Keratinocyte (primary cell): ENCODE data around the gene NOL7. TPM values are rescaled to one million over a fixed set of nuclear protein-coding genes. Genes with fewer than 3 reads are reported as not detected.

Experiments
- DNase-seq: peaks from one replicate; pipeline ENCODE4 v3.0.0-alpha.2; 2011; ENCODE audit warnings: low read depth, missing footprints, low spot score
- FAIRE-seq: peaks from 2 replicates; lab custom pipeline; 2011; peaks lifted over from hg19 to GRCh38; lab: Jason Lieb, UNC
- H2AFZ ChIP-seq: 2 replicates; pipeline ENCODE4 v1.6.0; 2012; ENCODE audit warnings: low read length, control low read depth, inconsistent platforms; ENCODE audit not compliant: control insufficient read depth
- H3K27ac ChIP-seq: 2 replicates; pipeline ENCODE4 v1.5.1; 2011; ENCODE audit warnings: low read length; ENCODE audit not compliant: control insufficient read depth, insufficient read depth
- H3K27me3 ChIP-seq: 3 replicates; pipeline ENCODE4 v1.6.0; 2011; ENCODE audit warnings: low read length; ENCODE audit not compliant: control insufficient read depth, insufficient read depth; ENCODE audit errors: extremely low read depth
- H3K36me3 ChIP-seq, 2 experiments: 2 replicates in 1 of 2; 3 replicates in 1 of 2; pipeline ENCODE4 v1.5.1; 2011; ENCODE audit warnings: low read length in 2 of 2, mild to moderate bottlenecking in 1 of 2; ENCODE audit not compliant: control insufficient read depth in 2 of 2, insufficient read depth in 2 of 2; ENCODE audit errors: extremely low read depth in 1 of 2
- H3K4me1 ChIP-seq: 3 replicates; pipeline ENCODE4 v1.5.1; 2011; ENCODE audit warnings: low read length; ENCODE audit not compliant: control insufficient read depth, insufficient read depth; ENCODE audit errors: extremely low read depth
- H3K4me2 ChIP-seq: 3 replicates; pipeline ENCODE4 v1.6.0; 2011; ENCODE audit warnings: low read depth, low read length; ENCODE audit not compliant: control insufficient read depth, insufficient read depth; ENCODE audit errors: extremely low read depth
- H3K4me3 ChIP-seq, 3 experiments: fragments of 200-600 bp in 1 of 3; sonication (generic) in 1 of 3; 2 replicates in 2 of 3; 3 replicates in 1 of 3; pipeline ENCODE4 v1.5.1; 2011 to 2016; ENCODE audit warnings: low read length in 3 of 3, mild to moderate bottlenecking in 3 of 3, control low read depth in 2 of 3, inconsistent platforms in 1 of 3, low read depth in 1 of 3, mixed read lengths in 1 of 3, mixed run types in 1 of 3, moderate library complexity in 1 of 3; ENCODE audit not compliant: control insufficient read depth in 2 of 3, insufficient read depth in 2 of 3; ENCODE audit errors: extremely low read depth in 1 of 3
- H3K79me2 ChIP-seq: 2 replicates; pipeline ENCODE4 v1.6.0; 2012; ENCODE audit warnings: low read length; ENCODE audit not compliant: control insufficient read depth, insufficient read depth
- H3K9ac ChIP-seq: 3 replicates; pipeline ENCODE4 v1.6.0; 2011; ENCODE audit warnings: low read length; ENCODE audit not compliant: control insufficient read depth, insufficient read depth; ENCODE audit errors: extremely low read depth
- H3K9me1 ChIP-seq: 3 replicates; pipeline ENCODE4 v1.6.0; 2011; ENCODE audit warnings: low read length; ENCODE audit not compliant: control insufficient read depth, insufficient read depth; ENCODE audit errors: extremely low read depth
- H3K9me3 ChIP-seq: 2 replicates; pipeline ENCODE4 v1.5.1; 2012; ENCODE audit warnings: low read depth, low read length; ENCODE audit not compliant: control insufficient read depth
- H4K20me1 ChIP-seq: 3 replicates; pipeline ENCODE4 v1.6.0; 2011; ENCODE audit warnings: low read length; ENCODE audit not compliant: control insufficient read depth, insufficient read depth; ENCODE audit errors: extremely low read depth
- CTCF ChIP-seq, 3 experiments: IDR thresholded peaks in 1 of 3; conservative IDR thresholded peaks in 1 of 3; optimal IDR thresholded peaks in 1 of 3; 2 replicates in 2 of 3; 3 replicates in 1 of 3; pipeline versions ENCODE3 to v1.5.1; 2011; ENCODE audit warnings: low read length in 3 of 3, mild to moderate bottlenecking in 3 of 3, moderate library complexity in 2 of 3, control low read depth in 1 of 3, inconsistent platforms in 1 of 3; ENCODE audit not compliant: insufficient read depth in 2 of 3; ENCODE audit errors: extremely low read depth in 1 of 3
- EZH2 ChIP-seq: IDR thresholded peaks from one replicate; pipeline ENCODE4 v1.6.1; 2012; ENCODE audit warnings: inconsistent platforms, mild to moderate bottlenecking, low read length, moderate library complexity
- dilution Hi-C: fragments of 300-500 bp; cut with MboI; formaldehyde crosslinking; loops from one replicate; pipeline ENCODE4 v1.7.0; 2020; ENCODE audit warnings: low sequenced_read_pairs; ENCODE audit not compliant: extremely low pct_ligation_motif_present
- polyA plus RNA-seq, 5 experiments: library from polyadenylated mRNA; depleted of rRNA in 3 of 5; stranded (reverse) in 3 of 5; stranded (forward) in 1 of 5; unstranded in 1 of 5; fragments of >200 nt; gene quantifications; 1 replicate in 1 of 5; 2 replicates in 3 of 5; 3 replicates in 1 of 5; pipeline versions ENCODE4 v1.2.1 to v1.2.3, GENCODE V29; 2011 to 2012; ENCODE audit warnings: missing spikeins in 2 of 5, low read depth in 1 of 5, low replicate concordance in 1 of 5

The NOL7 gene
- polyA plus RNA-seq, 1 donor (not counting 4 experiments of a cell fraction or from before 2014, with no cell fraction given) = 45.3 TPM

GRCh38 chr6:13662651-13663334 lies 47.7 kb downstream of the NOL7 start:
- Histone ChIP-seq H3K9me1 (no peaks in the 10 kb centered on the region), H3K4me3 (no peak overlapping the region), H3K27me3 (no peaks in the 10 kb centered on the region), H3K4me2 (no peak overlapping the region), H3K27ac (no peak overlapping the region), H3K36me3 (no peaks in the 10 kb centered on the region), H3K4me1 (peaks cover 14% of the 10 kb centered on the region), H4K20me1 (no peaks in the 10 kb centered on the region), H3K9me3 (no peaks in the 10 kb centered on the region), H2AFZ (no peak overlapping the region), H3K9ac (no peak overlapping the region), H3K79me2 (peaks cover 81% of the 10 kb centered on the region)
- TF ChIP-seq EZH2 (no peak), CTCF (optimal IDR thresholded peaks at IDR 0.05 in 1 of 3, IDR thresholded peaks at IDR 0.05 in 1 of 3, conservative IDR thresholded peaks at IDR 0.05 in 1 of 3; ENCODE audit: extremely low read depth in 1 of 3, insufficient read depth in 2 of 3, low read length in 3 of 3) (no peak)
- FAIRE-seq = no peak
- DNase-seq = no peak
- dilution Hi-C loops = no loop called here

GRCh38 chr6:13663986-13664385 lies 48.9 kb downstream of the NOL7 start:
- no peak overlapping the region for H3K9ac ChIP-seq
- H3K36me3 ChIP-seq = no peaks in the 10 kb centered on the region
- no peak overlapping the region for H3K4me3 ChIP-seq
- H4K20me1 ChIP-seq = no peaks in the 10 kb centered on the region
- no peak overlapping the region for H3K27ac ChIP-seq
- H3K79me2 ChIP-seq = peaks cover 81% of the 10 kb centered on the region
- no peaks in the 10 kb centered on the region for H3K27me3 ChIP-seq
- DNase-seq (no peak), FAIRE-seq (no peak)
- peaks cover 18% of the 10 kb centered on the region for H3K4me1 ChIP-seq
- H3K4me2 ChIP-seq = no peak overlapping the region
- dilution Hi-C loops = no loop called here
- H3K9me1 ChIP-seq = no peaks in the 10 kb centered on the region
- H2AFZ ChIP-seq = no peak overlapping the region
- no peaks in the 10 kb centered on the region for H3K9me3 ChIP-seq
- no peak for TF ChIP-seq CTCF (optimal IDR thresholded peaks at IDR 0.05 in 1 of 3, IDR thresholded peaks at IDR 0.05 in 1 of 3, conservative IDR thresholded peaks at IDR 0.05 in 1 of 3; ENCODE audit: extremely low read depth in 1 of 3, insufficient read depth in 2 of 3, low read length in 3 of 3)
- TF ChIP-seq EZH2 = no peak
